Measurements from ENCODE around the gene TRMT1.

The TRMT1 gene

DNA sequence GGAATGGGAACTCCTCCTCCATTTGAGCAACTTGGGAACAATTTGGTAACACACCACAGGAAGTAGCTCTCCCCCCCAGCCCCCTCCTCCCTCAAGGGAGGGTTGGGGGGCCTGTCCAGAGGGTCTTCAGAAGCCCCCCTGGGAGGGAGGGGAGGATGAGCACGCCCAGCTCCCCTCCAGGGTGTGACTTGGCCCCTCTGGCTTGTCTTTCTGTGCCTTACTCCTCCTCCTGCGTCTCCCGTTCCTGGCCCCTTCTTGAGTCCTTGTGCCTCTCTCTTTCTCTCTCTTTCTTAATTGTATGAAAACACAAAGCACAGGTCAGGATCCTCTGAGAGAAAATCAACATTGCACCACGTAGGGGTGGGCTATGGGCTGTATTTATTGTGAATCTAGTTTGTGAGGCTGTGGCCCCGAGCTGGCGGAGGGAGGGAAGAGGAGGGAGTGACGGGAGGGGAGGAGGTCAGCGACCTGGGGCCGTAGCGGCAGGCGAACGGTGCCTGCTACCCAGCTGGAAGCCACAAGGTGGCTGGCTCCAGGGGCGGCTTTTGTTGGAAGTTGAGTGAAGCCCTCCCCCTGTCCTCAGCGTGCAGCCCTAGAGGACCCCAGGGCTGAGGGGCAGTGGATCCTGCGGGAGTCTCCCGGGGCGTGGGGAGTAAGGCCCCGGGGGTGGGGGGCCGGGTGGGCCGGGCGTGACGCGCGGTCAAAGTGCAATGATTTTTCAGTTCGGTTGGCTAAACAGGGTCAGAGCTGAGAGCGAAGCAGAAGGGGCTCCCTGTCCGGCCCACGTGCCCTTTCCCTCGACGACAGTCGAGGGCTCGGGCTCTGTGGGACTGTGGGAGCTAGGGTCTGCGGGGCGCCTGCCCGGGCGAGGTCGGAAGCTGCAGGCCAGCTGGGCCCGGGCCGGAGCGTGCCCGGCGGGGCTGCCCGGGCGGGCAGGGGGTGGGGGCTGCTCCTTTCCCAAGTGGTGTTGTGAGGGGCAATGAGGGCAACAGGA is 20.3 kb downstream of the TRMT1 start:
- Histone ChIP-seq H3K27me3 (ENCODE audit: insufficient read depth, low read length) (peaks cover 11% of the 10 kb centered on the region), H3K79me2 (ENCODE audit: insufficient read depth, low read length) (no peaks in the 10 kb centered on the region), H3K4me1 (ENCODE audit: insufficient read depth, low read length, severe bottlenecking) (peaks cover 33% of the 10 kb centered on the region), H3K36me3 (ENCODE audit: insufficient read depth, low read length) (peaks cover 11% of the 10 kb centered on the region; the same call in 1 of the 2 replicates), H3K9me2 (ENCODE audit: low read depth, low read length) (no peaks in the 10 kb centered on the region), H3F3A (ENCODE audit: insufficient read depth, low read length) (no peaks in the 10 kb centered on the region), H3K4me2 (ENCODE audit: low read length) (no peak overlapping the region; the same call in 1 of the 2 replicates), H4K20me1 (ENCODE audit: insufficient read depth, low read length) (no peaks in the 10 kb centered on the region), H2AFZ (ENCODE audit: low read length) (no peak overlapping the region), H3K4me3 (ENCODE audit: low read depth, low read length, poor library complexity, severe bottlenecking) (no peak overlapping the region), H3K9me3 (ENCODE audit: low read length) (no peaks in the 10 kb centered on the region), H3K27ac (ENCODE audit: low read depth, low read length, poor library complexity, severe bottlenecking) (no peak overlapping the region), H3K9ac (ENCODE audit: low read length) (no peak overlapping the region)
- TF ChIP-seq, protein P1, sequence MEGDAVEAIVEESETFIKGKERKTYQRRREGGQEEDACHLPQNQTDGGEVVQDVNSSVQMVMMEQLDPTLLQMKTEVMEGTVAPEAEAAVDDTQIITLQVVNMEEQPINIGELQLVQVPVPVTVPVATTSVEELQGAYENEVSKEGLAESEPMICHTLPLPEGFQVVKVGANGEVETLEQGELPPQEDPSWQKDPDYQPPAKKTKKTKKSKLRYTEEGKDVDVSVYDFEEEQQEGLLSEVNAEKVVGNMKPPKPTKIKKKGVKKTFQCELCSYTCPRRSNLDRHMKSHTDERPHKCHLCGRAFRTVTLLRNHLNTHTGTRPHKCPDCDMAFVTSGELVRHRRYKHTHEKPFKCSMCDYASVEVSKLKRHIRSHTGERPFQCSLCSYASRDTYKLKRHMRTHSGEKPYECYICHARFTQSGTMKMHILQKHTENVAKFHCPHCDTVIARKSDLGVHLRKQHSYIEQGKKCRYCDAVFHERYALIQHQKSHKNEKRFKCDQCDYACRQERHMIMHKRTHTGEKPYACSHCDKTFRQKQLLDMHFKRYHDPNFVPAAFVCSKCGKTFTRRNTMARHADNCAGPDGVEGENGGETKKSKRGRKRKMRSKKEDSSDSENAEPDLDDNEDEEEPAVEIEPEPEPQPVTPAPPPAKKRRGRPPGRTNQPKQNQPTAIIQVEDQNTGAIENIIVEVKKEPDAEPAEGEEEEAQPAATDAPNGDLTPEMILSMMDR (IDR thresholded peaks at IDR 0.05; ENCODE audit: low read length), result no peak
- no peak for TF ChIP-seq EZH2 (IDR thresholded peaks at IDR 0.05; ENCODE audit: borderline replicate concordance, low read length)

DNA sequence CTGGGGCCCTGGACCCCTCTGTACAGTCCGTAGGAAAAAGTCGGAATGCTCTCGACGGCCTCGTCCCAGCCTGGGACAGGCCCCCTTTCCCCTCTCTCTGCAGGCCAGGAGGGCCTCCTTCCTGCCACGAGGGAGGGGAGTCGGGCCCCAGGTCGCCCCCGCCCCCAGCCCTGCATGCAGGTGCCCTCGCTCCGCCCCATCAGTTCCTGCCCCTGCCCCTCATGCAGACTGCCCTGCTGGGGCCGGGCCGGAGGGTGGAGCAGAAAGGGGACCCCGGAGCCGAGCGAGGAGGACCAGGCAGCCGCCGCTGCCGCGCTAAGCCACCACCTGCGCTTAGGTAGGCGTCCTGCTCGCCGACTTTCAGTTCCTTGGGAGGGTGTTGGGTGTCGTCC is 21.2 kb downstream of the TRMT1 start:
- Histone ChIP-seq H3K9ac (ENCODE audit: low read length) (no peak overlapping the region), H3K9me3 (ENCODE audit: low read length) (no peaks in the 10 kb centered on the region), H3F3A (ENCODE audit: insufficient read depth, low read length) (no peaks in the 10 kb centered on the region), H3K27me3 (ENCODE audit: insufficient read depth, low read length) (peaks cover 14% of the 10 kb centered on the region), H2AFZ (ENCODE audit: low read length) (no peak overlapping the region), H3K4me2 (ENCODE audit: low read length) (no peak overlapping the region; the same call in 1 of the 2 replicates), H3K36me3 (ENCODE audit: insufficient read depth, low read length) (peaks cover 11% of the 10 kb centered on the region; the same call in 1 of the 2 replicates), H3K9me2 (ENCODE audit: low read depth, low read length) (no peaks in the 10 kb centered on the region), H3K4me1 (ENCODE audit: insufficient read depth, low read length, severe bottlenecking) (peaks cover 28% of the 10 kb centered on the region), H3K4me3 (ENCODE audit: low read depth, low read length, poor library complexity, severe bottlenecking) (no peak overlapping the region), H3K27ac (ENCODE audit: low read depth, low read length, poor library complexity, severe bottlenecking) (no peak overlapping the region), H4K20me1 (ENCODE audit: insufficient read depth, low read length) (no peaks in the 10 kb centered on the region), H3K79me2 (ENCODE audit: insufficient read depth, low read length) (no peaks in the 10 kb centered on the region)
- TF ChIP-seq EZH2 (IDR thresholded peaks at IDR 0.05; ENCODE audit: borderline replicate concordance, low read length), result no peak

DNA sequence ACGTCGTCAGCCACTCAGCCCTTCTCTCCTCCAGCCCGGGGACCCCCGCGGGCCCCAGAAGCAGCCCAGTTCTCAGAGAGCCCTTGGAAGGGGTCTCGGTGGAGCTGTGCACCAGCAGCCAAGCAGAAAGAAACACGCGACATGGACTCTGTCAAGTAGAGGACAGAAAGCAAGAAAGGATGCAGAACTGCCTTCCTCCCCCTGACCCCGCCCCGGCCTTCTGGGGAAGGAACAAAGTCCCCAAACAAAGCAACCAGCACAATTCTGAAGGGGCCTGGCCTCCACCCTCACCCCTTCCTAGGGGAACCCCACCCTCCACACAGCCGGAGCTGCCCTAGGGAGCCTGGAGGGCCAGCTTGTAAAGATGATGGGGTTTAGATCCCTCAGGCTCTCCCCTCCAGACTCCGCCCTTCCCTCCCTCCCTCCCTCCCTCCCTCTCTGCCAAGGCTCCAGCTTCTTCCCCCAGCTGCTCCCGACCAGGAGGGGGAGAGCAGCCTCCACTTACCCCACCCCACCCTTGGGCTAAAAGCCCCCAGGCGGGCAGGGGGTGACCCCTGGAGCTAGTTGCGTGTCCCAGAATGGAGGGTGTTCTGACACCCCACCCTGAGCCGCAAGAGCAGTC is 21.7 kb downstream of the TRMT1 start:
- peaks cover 7% of the 10 kb centered on the region; the same call in 1 of the 2 replicates for H3K36me3 ChIP-seq (ENCODE audit: insufficient read depth, low read length)
- no peak overlapping the region for H3K27ac ChIP-seq (ENCODE audit: low read depth, low read length, poor library complexity, severe bottlenecking)
- H3K79me2 ChIP-seq (ENCODE audit: insufficient read depth, low read length), result no peaks in the 10 kb centered on the region
- H3K9me2 ChIP-seq (ENCODE audit: low read depth, low read length), result no peaks in the 10 kb centered on the region
- H3F3A ChIP-seq (ENCODE audit: insufficient read depth, low read length), result no peaks in the 10 kb centered on the region
- no peak overlapping the region for H3K9ac ChIP-seq (ENCODE audit: low read length)
- H3K4me1 ChIP-seq (ENCODE audit: insufficient read depth, low read length, severe bottlenecking), result peaks cover 23% of the 10 kb centered on the region
- TF ChIP-seq, protein P1 (IDR thresholded peaks at IDR 0.05; ENCODE audit: low read length), result no peak
- TF ChIP-seq EZH2 (IDR thresholded peaks at IDR 0.05; ENCODE audit: borderline replicate concordance, low read length), result no peak
- H3K4me3 ChIP-seq (ENCODE audit: low read depth, low read length, poor library complexity, severe bottlenecking), result no peak overlapping the region
- no peaks in the 10 kb centered on the region for H3K9me3 ChIP-seq (ENCODE audit: low read length)
- no peak overlapping the region for H2AFZ ChIP-seq (ENCODE audit: low read length)
- no peaks in the 10 kb centered on the region for H4K20me1 ChIP-seq (ENCODE audit: insufficient read depth, low read length)
- no peak overlapping the region for H3K4me2 ChIP-seq (ENCODE audit: low read length)
- peaks cover 18% of the 10 kb centered on the region for H3K27me3 ChIP-seq (ENCODE audit: insufficient read depth, low read length)
